A549 (cell line): ENCODE results near the gene EPN2. TPM values are rescaled to one million over a fixed set of nuclear protein-coding genes. Genes with fewer than 3 reads are reported as not detected.
A peak's percentile ranks its signal among the peaks of the same experiment; 100 is the strongest.

ENCODE experiments used
- ATAC-seq, 2 experiments: fragments of 200-7000 bp in 1 of 2; fragments of >200 bp in 1 of 2; cut with Nextera tagmentation in 1 of 2; cut with Tn5 transposase in 1 of 2; 3 replicates each; pipeline versions ENCODE4 v1.8.0 to v1.9.1; 2018 to 2020; ENCODE audit warnings: mild to moderate bottlenecking in 1 of 2, moderate library complexity in 1 of 2
- CTCF ChIA-PET: fragments of 300-600 bp; sonication (Branson Sonifier 250); formaldehyde crosslinking; extraction: SDS; loops from one replicate; lab custom pipeline; 2021; ENCODE audit warnings: antibody characterized with exemption, inconsistent platforms; lab: Yijun Ruan, JAX
- POLR2A ChIA-PET: fragments of 350-600 bp; formaldehyde crosslinking; extraction: SDS; loops from one replicate; lab custom pipeline; 2021; ENCODE audit warnings: antibody characterized with exemption, inconsistent platforms; lab: Yijun Ruan, JAX
- DNase-seq, 2 experiments: peaks; one replicate each; pipeline versions ENCODE4 v3.0.0 to v3.0.0-alpha.2; 2011 to 2016; ENCODE audit warnings: low read depth in 1 of 2, low spot score in 1 of 2
- FAIRE-seq: peaks from 2 replicates; lab custom pipeline; 2011; peaks lifted over from hg19 to GRCh38; lab: Jason Lieb, UNC
- H3K27ac ChIP-seq, 2 experiments: fragments of >200 bp; sonication (Bioruptor Twin); formaldehyde crosslinking; 3 replicates each; pipeline ENCODE4 v1.5.1; 2016 to 2017
- H3K4me1 ChIP-seq: fragments of >200 bp; sonication (Bioruptor Twin); formaldehyde crosslinking; 3 replicates; pipeline ENCODE4 v1.6.1; 2016
- H3K4me2 ChIP-seq: fragments of >200 bp; sonication (Bioruptor Twin); formaldehyde crosslinking; 3 replicates; pipeline ENCODE4 v1.6.1; 2016
- H3K4me3 ChIP-seq: fragments of >200 bp; sonication (Bioruptor Twin); formaldehyde crosslinking; 3 replicates; pipeline ENCODE4 v1.5.1; 2016
- H3K9me3 ChIP-seq: fragments of >200 bp; sonication (Bioruptor Twin); formaldehyde crosslinking; 3 replicates; pipeline ENCODE4 v1.6.1; 2016
- CBX2 ChIP-seq: fragments of 200-600 bp; sonication (generic); IDR thresholded peaks from 2 replicates; pipeline ENCODE4 v1.6.1; 2016; ENCODE audit warnings: low read depth, mild to moderate bottlenecking, borderline replicate concordance
- CBX8 ChIP-seq: fragments of 200-600 bp; sonication (generic); IDR thresholded peaks from 2 replicates; pipeline ENCODE4 v1.6.1; 2016
- CEBPB ChIP-seq, 2 experiments: fragments of >200 bp in 1 of 2; sonication (Bioruptor Twin) in 1 of 2; formaldehyde crosslinking in 1 of 2; IDR thresholded peaks; 2 replicates each; pipeline ENCODE4 v1.6.1; 2012 to 2016
- CHD2 ChIP-seq: fragments of 150-350 bp; IDR thresholded peaks from 2 replicates; pipeline ENCODE4 v1.6.1; 2014; ENCODE audit warnings: low read length; ENCODE audit not compliant: partially characterized antibody
- CHD4 ChIP-seq: fragments of 200-600 bp; sonication (generic); IDR thresholded peaks from 2 replicates; pipeline ENCODE4 v1.6.1; 2016; ENCODE audit warnings: antibody characterized with exemption, mild to moderate bottlenecking, borderline replicate concordance
- EP300 ChIP-seq, 2 experiments: fragments of >200 bp; sonication (Bioruptor Twin); formaldehyde crosslinking; IDR thresholded peaks; 2 replicates in 1 of 2; 3 replicates in 1 of 2; pipeline ENCODE4 v1.6.1; 2016 to 2017
- ESRRA ChIP-seq: fragments of 150-350 bp; IDR thresholded peaks from 2 replicates; pipeline ENCODE4 v1.6.1; 2014; ENCODE audit warnings: mild to moderate bottlenecking, low read length, borderline replicate concordance
- FOXS1 ChIP-seq: fragments of 250-450 bp; sonication (Bioruptor Pico); IDR thresholded peaks from 2 replicates; pipeline ENCODE4 v1.5.0; 2020; ENCODE audit warnings: mild to moderate bottlenecking, moderate library complexity
- GATA3 ChIP-seq: IDR thresholded peaks from 2 replicates; pipeline ENCODE4 v1.6.1; 2012; ENCODE audit warnings: borderline replicate concordance
- HOXB5 ChIP-seq: fragments of 250-450 bp; sonication (Bioruptor Pico); IDR thresholded peaks from 2 replicates; pipeline ENCODE4 v1.5.0; 2020; ENCODE audit warnings: mild to moderate bottlenecking, moderate library complexity
- JUN ChIP-seq, 2 experiments: fragments of >200 bp; sonication (Bioruptor Twin); formaldehyde crosslinking; IDR thresholded peaks; 2 replicates in 1 of 2; 3 replicates in 1 of 2; pipeline ENCODE4 v1.6.1; 2016 to 2017
- KDM1A ChIP-seq: fragments of 200-600 bp; sonication (generic); IDR thresholded peaks from 2 replicates; pipeline ENCODE4 v1.6.1; 2016; ENCODE audit warnings: low read depth, mild to moderate bottlenecking
- KDM5A ChIP-seq: fragments of 200-600 bp; sonication (generic); IDR thresholded peaks from 2 replicates; pipeline ENCODE4 v1.6.1; 2016; ENCODE audit warnings: antibody characterized with exemption, mild to moderate bottlenecking
- MAFK ChIP-seq: fragments of 450-650 bp; IDR thresholded peaks from 2 replicates; pipeline ENCODE4 v1.6.1; 2014; ENCODE audit not compliant: partially characterized antibody
- MAZ ChIP-seq: fragments of 150-350 bp; IDR thresholded peaks from 2 replicates; pipeline ENCODE4 v1.6.1; 2014; ENCODE audit warnings: antibody characterized with exemption, low read depth, low read length, borderline replicate concordance
- MYC ChIP-seq: IDR thresholded peaks from 2 replicates; pipeline ENCODE4 v1.6.1; 2012; ENCODE audit warnings: mild to moderate bottlenecking, inconsistent platforms, low read length, improper control_type of control experiment, borderline replicate concordance
- NFE2L2 ChIP-seq: fragments of 150-350 bp; conservative IDR thresholded peaks from 2 replicates; pipeline ENCODE4 v1.6.1; 2014; ENCODE audit warnings: low read length
- NPAS2 ChIP-seq: fragments of 250-450 bp; sonication (Bioruptor Pico); IDR thresholded peaks from 2 replicates; pipeline ENCODE4 v1.8.0; 2022; ENCODE audit warnings: mild to moderate bottlenecking, moderate library complexity, borderline replicate concordance
- NR3C1 ChIP-seq: fragments of >200 bp; sonication (Bioruptor Twin); formaldehyde crosslinking; IDR thresholded peaks from 3 replicates; pipeline ENCODE4 v1.6.1; 2017
- POLR2A ChIP-seq: IDR thresholded peaks from 2 replicates; pipeline ENCODE4 v1.6.1; 2012; ENCODE audit warnings: mild to moderate bottlenecking, low read length
- RARB ChIP-seq: fragments of 250-450 bp; sonication (Bioruptor Pico); IDR thresholded peaks from 2 replicates; pipeline ENCODE4 v1.8.0; 2021; ENCODE audit warnings: mild to moderate bottlenecking, moderate library complexity
- RCOR1 ChIP-seq: fragments of 150-350 bp; IDR thresholded peaks from 2 replicates; pipeline ENCODE4 v1.6.1; 2014; ENCODE audit warnings: antibody characterized with exemption, low read length, low read depth
- SREBF2 ChIP-seq: fragments of 450-650 bp; IDR thresholded peaks from 2 replicates; pipeline ENCODE4 v1.6.1; 2014; ENCODE audit warnings: mild to moderate bottlenecking, moderate library complexity
- TP53 ChIP-seq: fragments of 250-450 bp; sonication (Bioruptor Pico); IDR thresholded peaks from 2 replicates; pipeline ENCODE4 v1.5.0; 2021; ENCODE audit warnings: mild to moderate bottlenecking, moderate library complexity
- ZC3H11A ChIP-seq: fragments of 450-650 bp; IDR thresholded peaks from 2 replicates; pipeline ENCODE4 v1.6.1; 2014; ENCODE audit warnings: antibody characterized with exemption, mild to moderate bottlenecking
- ZNF302 ChIP-seq: fragments of 250-450 bp; sonication (Bioruptor Pico); IDR thresholded peaks from 2 replicates; pipeline ENCODE4 v1.9.0; 2021; ENCODE audit warnings: inconsistent platforms, mild to moderate bottlenecking, moderate library complexity
- ZSCAN20 ChIP-seq: fragments of 250-450 bp; sonication (Bioruptor Pico); IDR thresholded peaks from 2 replicates; pipeline ENCODE4 v1.8.0; 2022; ENCODE audit warnings: mild to moderate bottlenecking, moderate library complexity
- WGBS: methylation state at CpG from one replicate; pipeline ENCODE4 v1.1.6; 2017; ENCODE audit errors: missing lambda C conversion rate; 5-methylcytosine and 5-hydroxymethylcytosine counted together
- polyA plus RNA-seq, 4 experiments: library from polyadenylated mRNA; depleted of rRNA in 3 of 4; stranded (reverse); fragments of >200 nt; fragmentation: RNase III in 1 of 4; extraction: RNeasy Plus Mini Kit Qiagen cat#74134 plus additional on column Dnase treatment in 1 of 4; gene quantifications; 2 replicates in 3 of 4; 3 replicates in 1 of 4; pipeline ENCODE4 v1.2.3, GENCODE V29; 2011 to 2017
- TF ChIP-seq, protein P1 (sequence below): fragments of 150-350 bp; IDR thresholded peaks from 2 replicates; pipeline ENCODE4 v1.6.1; 2014; ENCODE audit warnings: low read depth, mild to moderate bottlenecking, low read length
- TF ChIP-seq, protein P2 (sequence below): IDR thresholded peaks from 2 replicates; pipeline ENCODE4 v1.6.1; 2012
- TF ChIP-seq, protein P3 (sequence below): fragments of 250-450 bp; sonication (Bioruptor Pico); IDR thresholded peaks from 2 replicates; pipeline ENCODE4 v1.5.0; 2021; ENCODE audit warnings: mild to moderate bottlenecking, moderate library complexity, borderline replicate concordance

The EPN2 gene
- polyA plus RNA-seq, 2 of the 4 experiments (the other 2 are of a cell fraction) = 32.1 to 33.8 TPM

DNA sequence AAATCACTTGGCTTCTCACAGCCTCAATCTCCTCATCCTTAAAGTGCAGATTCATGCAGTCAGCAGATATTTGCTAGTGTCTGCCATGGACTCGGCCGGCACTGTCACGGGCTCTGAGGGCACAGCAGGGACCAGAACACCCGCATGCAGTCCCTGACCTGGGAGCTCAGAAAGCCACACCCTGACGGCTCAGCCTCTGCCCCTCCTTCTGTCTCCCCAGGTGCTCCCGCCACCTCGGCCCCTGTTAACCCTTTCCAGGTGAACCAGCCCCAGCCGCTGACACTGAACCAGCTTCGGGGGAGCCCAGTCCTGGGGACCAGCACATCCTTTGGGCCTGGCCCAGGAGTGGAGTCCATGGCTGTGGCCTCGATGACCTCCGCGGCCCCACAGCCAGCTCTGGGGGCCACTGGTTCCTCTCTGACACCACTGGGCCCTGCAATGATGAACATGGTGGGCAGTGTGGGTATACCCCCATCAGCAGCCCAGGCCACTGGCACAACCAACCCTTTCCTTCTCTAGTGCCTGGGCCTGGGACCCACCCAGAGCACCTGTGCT, 96.6 kb downstream of the EPN2 start:
- no peak overlapping the region for H3K4me2 ChIP-seq
- FAIRE-seq = no peak
- WGBS = 88% methylated on average over 7 of the region's 12 CpGs
- no peak for DNase-seq
- H3K4me3 ChIP-seq = no peak overlapping the region
- ChIA-PET CTCF (interaction anchor here (0.6 to 3.2 kb wide), 4 partner anchors 17 to 113 kb away, joined by 3 to 20 read pairs (median 4); partner anchors contain the start of gene B9D1), POLR2A (interaction anchor here (1.0 kb wide), 1 partner anchor 9 kb away, joined by 3 read pairs; no protein-coding TSS in a partner anchor)
- no peak overlapping the region for H3K27ac ChIP-seq
- peaks cover 11% of the 10 kb centered on the region; the same call in 2 of the 3 replicates for H3K4me1 ChIP-seq
- TF ChIP-seq CBX8 (no peak), ZSCAN20 (CRISPR knock-in tag) (no peak), MAFK (peak; percentile 66), NR3C1 (no peak), ESRRA (no peak), CHD2 (no peak), MAZ (no peak), KDM1A (no peak), POLR2A (no peak)
- H3K9me3 ChIP-seq = no peaks in the 10 kb centered on the region
- no peak for ATAC-seq

DNA sequence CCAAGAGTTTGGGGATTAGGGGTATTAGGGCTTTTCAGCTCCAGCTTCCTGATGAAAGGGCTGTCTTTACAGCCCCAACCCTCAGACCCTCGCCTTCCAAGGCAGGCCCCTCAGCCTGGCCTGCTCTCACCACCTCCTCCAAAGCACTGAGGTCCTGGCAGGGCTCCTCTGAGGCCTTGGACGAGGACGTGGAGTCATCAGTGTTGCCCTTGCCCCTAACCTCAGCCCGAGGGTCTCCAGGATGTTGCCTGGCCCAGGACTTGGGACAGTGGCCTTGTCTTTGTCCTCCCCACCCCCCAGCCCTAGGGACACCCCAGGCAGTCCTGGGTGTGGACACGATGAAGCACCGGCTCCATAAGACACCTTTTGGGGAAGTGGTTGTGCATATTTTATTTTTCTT, 97.2 kb downstream of the EPN2 start:
- ChIA-PET POLR2A (no interaction called here), CTCF (interaction anchor here (3.2 kb wide), 1 partner anchor 28 kb away, joined by 20 read pairs; the partner anchor contains the start of gene B9D1)
- H3K4me3 ChIP-seq = no peak overlapping the region
- H3K4me1 ChIP-seq = peaks cover 11% of the 10 kb centered on the region; the same call in 2 of the 3 replicates
- no peaks in the 10 kb centered on the region for H3K9me3 ChIP-seq
- TF ChIP-seq MAZ (no peak), FOXS1 (no peak), ZNF302 (CRISPR knock-in tag) (no peak), CBX8 (no peak), JUN (IDR thresholded peaks at IDR 0.05) (no peak), CHD2 (no peak), CEBPB (IDR thresholded peaks at IDR 0.05) (no peak), NPAS2 (no peak), NFE2L2 (no peak), GATA3 (no peak), ZSCAN20 (CRISPR knock-in tag) (no peak)
- TF ChIP-seq, protein P1, sequence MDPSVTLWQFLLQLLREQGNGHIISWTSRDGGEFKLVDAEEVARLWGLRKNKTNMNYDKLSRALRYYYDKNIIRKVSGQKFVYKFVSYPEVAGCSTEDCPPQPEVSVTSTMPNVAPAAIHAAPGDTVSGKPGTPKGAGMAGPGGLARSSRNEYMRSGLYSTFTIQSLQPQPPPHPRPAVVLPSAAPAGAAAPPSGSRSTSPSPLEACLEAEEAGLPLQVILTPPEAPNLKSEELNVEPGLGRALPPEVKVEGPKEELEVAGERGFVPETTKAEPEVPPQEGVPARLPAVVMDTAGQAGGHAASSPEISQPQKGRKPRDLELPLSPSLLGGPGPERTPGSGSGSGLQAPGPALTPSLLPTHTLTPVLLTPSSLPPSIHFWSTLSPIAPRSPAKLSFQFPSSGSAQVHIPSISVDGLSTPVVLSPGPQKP = no peak
- TF ChIP-seq, all 56 proteins: peak for 0
- no peak for DNase-seq
- 88% methylated on average over 6 of the region's 6 CpGs for WGBS
- ATAC-seq = no peak
- H3K4me2 ChIP-seq = no peak overlapping the region
- no peak overlapping the region for H3K27ac ChIP-seq
- no peak for FAIRE-seq

DNA sequence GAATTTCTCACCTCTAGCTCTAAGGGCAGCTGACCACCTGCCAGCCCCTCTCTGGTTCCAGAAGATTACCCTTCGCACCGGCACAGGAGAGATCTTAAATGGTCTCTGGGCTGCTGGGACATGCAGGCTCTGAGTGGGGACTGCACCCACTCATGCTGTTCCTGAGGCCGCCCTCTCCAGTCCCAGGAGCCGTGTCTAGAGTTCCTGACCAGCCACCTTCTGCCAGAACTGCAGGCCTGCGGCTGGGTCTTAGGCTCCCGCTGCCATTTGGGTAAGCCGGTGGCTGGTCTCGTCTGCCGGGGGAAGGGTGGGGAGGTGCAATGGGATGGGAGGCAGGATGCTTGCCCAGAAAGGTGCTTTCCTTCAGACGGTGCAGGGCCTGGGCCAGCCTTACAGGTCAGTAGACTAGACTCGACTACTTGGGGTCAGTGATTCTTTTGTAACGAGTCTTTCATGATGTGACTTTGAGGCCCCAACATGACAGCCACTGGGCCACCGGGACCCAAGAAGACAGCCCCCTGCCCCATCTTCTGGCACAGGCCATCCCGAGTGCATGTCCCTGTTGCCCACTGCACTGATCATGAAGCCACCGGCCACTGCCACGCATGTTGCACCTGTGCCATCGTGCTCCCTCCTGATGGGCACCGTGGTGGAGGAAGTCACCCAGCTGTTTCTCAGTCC, 98.9 kb downstream of the EPN2 start:
- H3K4me2 ChIP-seq = no peak overlapping the region
- no peaks in the 10 kb centered on the region for H3K9me3 ChIP-seq
- ATAC-seq (no peak), DNase-seq (no peak), FAIRE-seq (no peak)
- WGBS = 88% methylated on average over 18 of the region's 18 CpGs
- ChIA-PET POLR2A (no interaction called here), CTCF (interaction anchor here (0.8 to 2.5 kb wide), 5 partner anchors 8 to 111 kb away, joined by 3 to 8 read pairs (median 3); partner anchors contain the start of gene B9D1)
- H3K27ac ChIP-seq = no peak overlapping the region
- no peak overlapping the region for H3K4me3 ChIP-seq
- H3K4me1 ChIP-seq = peaks cover 7% of the 10 kb centered on the region; the same call in 2 of the 3 replicates
- no peak for TF ChIP-seq RARB
- TF ChIP-seq KDM5A = no peak
- no peak for TF ChIP-seq ZSCAN20 (CRISPR knock-in tag)
- no peak for TF ChIP-seq TP53 (CRISPR knock-in tag)
- no peak for TF ChIP-seq KDM1A
- TF ChIP-seq SREBF2 = no peak
- TF ChIP-seq HOXB5 (CRISPR knock-in tag) = no peak
- TF ChIP-seq, protein P2, sequence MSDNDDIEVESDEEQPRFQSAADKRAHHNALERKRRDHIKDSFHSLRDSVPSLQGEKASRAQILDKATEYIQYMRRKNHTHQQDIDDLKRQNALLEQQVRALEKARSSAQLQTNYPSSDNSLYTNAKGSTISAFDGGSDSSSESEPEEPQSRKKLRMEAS = no peak
- TF ChIP-seq ZC3H11A = no peak
- no peak for TF ChIP-seq JUN (IDR thresholded peaks at IDR 0.05)
- TF ChIP-seq, protein P3, sequence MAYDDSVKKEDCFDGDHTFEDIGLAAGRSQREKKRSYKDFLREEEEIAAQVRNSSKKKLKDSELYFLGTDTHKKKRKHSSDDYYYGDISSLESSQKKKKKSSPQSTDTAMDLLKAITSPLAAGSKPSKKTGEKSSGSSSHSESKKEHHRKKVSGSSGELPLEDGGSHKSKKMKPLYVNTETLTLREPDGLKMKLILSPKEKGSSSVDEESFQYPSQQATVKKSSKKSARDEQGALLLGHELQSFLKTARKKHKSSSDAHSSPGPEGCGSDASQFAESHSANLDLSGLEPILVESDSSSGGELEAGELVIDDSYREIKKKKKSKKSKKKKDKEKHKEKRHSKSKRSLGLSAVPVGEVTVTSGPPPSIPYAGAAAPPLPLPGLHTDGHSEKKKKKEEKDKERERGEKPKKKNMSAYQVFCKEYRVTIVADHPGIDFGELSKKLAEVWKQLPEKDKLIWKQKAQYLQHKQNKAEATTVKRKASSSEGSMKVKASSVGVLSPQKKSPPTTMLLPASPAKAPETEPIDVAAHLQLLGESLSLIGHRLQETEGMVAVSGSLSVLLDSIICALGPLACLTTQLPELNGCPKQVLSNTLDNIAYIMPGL (CRISPR knock-in tag) = no peak
- TF ChIP-seq CHD4 = no peak
- no peak for TF ChIP-seq RCOR1
- TF ChIP-seq EP300 (IDR thresholded peaks at IDR 0.05) = no peak
- TF ChIP-seq CBX2 = no peak
- TF ChIP-seq MYC = no peak
